Skin of body (tissue), 2 donors: Measurements from ENCODE around the gene DHRSX. TPM values are rescaled to one million over a fixed set of nuclear protein-coding genes. Genes with fewer than 3 reads are reported as not detected.
"Not testable (repeated sequence)": the region's sequence is repeated elsewhere in the genome, so short reads cannot be mapped to it uniquely, and the experiment has no call there.

Experiments used
- DNase-seq: peaks from one replicate; lab custom pipeline; 2025; lab: John Stamatoyannopoulos, UW
- total RNA-seq: library from RNA; depleted of rRNA; stranded (reverse); fragments of >200 nt; gene quantifications from one replicate; pipeline ENCODE4 v1.2.3, GENCODE V29; 2014

The DHRSX gene, protein sequence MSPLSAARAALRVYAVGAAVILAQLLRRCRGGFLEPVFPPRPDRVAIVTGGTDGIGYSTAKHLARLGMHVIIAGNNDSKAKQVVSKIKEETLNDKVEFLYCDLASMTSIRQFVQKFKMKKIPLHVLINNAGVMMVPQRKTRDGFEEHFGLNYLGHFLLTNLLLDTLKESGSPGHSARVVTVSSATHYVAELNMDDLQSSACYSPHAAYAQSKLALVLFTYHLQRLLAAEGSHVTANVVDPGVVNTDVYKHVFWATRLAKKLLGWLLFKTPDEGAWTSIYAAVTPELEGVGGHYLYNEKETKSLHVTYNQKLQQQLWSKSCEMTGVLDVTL
- 16.1 TPM for total RNA-seq

DNA sequence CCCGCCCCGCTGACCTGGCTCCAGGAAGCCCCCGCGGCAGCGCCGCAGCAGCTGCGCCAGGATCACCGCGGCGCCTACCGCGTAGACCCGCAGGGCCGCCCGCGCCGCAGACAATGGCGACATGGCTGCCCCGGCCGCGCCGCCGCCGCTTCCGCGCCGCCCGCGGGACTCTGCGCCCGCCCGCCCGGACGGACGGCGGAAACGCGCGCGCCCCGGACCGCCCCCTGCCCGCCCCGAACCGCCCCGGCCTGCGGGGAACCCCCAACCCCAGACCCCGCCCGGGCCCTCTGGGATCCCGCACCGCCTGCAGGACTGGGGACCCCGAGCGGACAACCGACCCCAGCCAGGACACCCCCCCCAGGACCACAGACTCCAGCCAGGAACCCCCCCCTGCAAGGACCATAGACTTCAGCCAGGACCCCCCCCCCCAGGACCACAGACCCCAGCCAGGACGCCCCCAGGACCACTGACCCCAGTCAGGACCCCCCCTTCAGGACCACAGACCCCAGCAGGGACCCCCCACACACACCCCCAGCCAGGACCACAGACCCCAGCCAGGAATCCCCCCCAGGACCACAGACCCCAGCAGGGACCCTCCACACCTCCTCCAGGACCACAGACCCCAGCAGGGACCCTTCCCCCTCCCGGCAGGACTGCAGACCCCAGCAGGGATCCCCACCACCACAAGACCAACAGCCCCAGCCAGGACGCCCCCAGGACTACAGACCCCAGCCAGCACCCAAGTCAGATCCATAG lies at the start of gene DHRSX, which contains the start of gene ZBED1:
Gene DHRSX (minus strand): TSS at position 174 of the 756 bp plus-strand sequence. CDS start 51 bp downstream, at position 123.
Gene ZBED1 (minus strand): TSS at position 174 of the 756 bp plus-strand sequence. CDS start 10,257 bp downstream, outside the sequence.
- DNase-seq, result no peak

DNA sequence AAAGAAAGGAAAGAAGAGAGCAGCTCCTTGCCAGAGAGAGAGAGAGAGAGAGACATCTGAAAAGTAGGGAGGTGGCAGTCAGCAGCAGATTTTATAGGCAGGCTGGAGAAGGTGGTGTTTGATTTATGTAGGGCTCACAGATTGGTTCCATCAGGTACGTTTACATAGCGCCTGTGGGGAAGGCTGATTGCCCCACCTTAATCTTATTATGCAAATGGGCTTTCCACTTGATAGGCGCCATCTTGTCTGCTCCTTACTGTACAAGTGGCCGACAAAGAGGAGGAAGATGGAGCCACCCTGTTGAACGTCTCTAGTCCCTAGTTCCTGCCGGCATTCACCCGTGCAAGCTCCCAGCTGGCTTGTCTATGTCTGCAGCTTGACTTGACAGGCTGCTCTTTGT lies 49.1 kb upstream of the DHRSX start:
- DNase-seq, result peak; percentile 11

DNA sequence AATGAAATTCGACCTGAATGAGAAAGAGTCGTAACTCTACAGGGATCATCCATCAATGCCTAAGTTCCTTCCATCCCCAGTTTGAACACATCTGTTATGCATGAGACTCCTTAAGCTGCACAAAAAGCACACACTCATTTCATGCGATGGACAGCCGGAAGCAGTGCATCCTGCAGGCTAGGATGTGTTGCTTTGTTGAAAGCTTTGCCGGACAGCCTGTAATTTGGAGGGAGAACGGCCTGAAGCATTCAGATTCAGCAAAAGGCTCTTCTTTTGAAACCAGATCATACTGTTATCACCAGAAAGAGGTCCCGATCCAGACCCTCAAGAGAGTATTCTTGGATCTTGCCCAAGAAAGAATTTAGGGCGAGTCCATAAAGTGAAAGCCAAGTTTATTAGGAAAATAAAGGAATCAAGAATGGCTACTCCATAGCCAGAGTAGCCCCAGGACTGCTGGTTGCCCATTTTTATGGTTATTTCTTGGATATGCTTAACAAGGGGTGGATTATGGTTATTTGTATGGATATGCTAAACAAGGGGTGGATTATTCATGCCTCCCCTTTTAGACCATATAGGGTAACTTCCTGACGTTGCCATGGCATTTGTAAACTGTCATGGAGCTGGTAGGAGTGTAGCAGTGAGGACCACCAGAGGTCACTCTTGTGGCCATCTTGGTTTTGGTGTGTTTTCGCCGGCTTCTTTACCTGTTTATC lies 48.1 kb upstream of the DHRSX start:
- DNase-seq, result peak; percentile 32

DNA sequence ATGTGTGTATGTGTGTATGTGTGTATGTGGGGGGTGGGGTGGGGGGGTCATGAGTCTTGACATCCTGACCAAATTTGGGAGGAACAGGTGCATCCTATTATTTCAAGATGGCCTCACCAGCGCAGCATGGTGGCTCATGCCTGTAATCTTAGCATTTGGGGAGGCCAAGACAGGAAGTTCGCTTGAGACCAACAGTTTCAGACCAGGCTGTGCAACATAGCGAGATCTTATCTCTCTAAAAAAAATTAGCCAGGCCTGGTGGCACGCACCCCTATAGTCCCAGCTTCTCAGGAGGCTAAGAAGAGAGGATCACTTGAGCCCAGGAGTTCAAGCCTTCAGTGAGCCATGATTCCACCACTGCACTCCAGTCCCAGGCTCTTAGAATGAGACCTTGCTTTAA lies 47.0 kb upstream of the DHRSX start:
- DNase-seq, result no peak

DNA sequence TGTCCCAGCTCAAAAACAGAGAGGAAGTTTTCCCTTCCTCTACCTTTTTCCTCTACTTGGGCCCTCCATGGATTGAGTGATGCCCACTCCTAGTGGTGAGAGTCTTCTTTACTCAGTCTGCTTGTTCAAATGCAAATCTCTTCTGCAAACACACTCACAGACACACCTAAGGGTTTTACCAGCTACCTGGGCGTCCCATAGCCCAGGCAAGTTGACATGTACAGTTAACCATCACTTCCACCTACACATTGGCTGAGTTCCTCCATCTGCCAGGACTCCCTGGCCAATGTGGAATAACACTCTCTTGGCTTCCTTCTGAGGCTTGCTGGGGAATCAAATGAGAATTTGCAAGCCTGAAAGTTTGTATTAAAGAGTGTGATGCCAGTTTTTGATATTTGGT lies 45.7 kb upstream of the DHRSX start:
- DNase-seq, result no peak

DNA sequence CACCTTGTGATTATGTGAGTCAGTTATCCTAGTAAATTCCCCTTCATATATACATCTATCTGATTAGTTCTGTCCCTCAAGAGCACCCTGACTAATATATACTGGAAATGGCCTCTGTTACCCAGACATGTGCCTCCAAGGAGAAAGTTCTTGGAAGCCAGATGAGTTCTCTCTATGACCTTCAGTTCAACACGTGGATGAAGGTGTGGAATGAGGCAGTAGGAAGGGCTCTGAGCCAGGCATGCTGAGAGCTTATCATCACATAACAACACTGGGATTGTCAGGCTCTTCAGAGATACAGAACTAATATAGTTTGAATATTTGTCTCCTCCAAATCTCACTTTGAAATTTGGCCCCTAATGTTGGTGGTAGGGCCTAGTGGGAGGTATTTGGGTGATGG lies 44.4 kb upstream of the DHRSX start:
- DNase-seq, result no peak

DNA sequence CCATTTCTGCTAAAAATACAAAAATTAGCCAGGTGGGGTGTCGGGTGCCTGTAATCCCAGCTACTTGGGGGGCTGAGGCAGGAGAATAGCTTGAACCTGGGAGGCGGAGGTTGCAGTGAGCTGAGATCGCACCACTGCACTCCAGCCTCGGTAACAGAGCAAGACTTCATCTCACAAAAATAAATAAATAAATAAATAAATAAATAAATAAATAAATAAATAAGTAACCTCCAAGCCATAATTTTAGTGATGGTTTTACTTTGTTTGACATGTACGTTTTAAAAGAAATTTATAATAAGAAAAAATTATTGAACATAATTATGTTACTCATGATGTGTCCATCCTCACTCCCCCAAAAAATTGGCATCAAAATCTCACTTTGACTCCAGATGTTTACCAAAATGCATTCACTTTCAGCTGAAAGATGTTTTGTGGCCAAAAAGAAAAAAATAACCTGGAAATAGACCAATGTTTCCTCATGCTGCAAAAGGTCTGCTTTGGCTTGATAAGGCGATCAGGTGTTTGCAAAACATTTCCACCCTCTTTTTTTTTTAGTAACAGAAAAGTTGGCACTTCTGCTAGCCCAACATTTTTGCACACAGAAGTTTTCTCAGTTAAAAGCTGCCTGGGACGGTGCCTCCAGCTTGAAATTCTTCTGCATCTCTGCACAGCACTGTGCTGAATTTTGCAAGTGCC lies 42.2 kb upstream of the DHRSX start:
- DNase-seq, result no peak

DNA sequence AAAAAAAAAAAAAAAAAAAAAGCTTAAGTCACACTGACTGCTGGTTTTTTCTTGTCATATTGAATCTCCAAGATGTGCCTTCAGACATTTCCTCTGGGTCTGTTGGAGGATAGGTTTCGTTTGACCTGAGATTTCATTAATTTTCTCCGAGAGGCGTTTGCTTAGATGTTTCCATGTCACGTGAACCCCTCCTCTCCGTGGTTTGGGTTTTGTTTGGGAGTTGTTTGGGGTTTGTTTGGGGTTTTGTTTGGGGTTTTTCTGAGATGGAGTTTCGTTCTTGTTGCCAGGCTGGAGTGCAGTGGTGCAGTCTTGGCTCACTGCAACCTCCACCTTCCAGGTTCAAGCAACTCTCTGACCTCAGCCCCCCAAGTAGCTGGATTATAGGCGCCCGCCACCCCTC lies 40.8 kb upstream of the DHRSX start:
- no peak for DNase-seq

DNA sequence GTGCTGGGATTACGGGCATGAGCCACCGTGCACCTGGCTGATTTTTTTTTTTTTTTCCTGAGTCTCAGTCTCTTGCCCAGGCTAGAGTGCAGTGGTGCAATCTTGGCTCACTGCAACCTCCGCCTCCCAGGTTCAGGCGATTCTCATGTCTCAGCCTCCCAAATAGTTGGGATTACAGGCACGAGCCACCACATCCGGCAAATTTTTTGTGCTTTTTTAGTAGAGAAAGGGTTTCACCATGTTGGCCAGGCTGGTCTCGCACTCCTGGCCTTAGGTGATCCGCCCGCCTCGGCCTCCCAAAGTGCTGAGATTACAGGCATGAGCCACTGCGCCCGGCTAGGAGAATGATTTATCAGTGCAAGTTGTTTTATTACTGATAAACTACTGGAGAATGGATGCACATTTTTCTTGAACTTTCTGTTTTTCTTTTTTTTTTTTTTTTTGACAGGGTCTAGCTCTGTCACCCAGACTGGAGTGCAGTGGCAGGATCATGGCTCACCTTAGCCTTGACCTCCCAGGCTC lies 39.7 kb upstream of the DHRSX start:
- no peak for DNase-seq

DNA sequence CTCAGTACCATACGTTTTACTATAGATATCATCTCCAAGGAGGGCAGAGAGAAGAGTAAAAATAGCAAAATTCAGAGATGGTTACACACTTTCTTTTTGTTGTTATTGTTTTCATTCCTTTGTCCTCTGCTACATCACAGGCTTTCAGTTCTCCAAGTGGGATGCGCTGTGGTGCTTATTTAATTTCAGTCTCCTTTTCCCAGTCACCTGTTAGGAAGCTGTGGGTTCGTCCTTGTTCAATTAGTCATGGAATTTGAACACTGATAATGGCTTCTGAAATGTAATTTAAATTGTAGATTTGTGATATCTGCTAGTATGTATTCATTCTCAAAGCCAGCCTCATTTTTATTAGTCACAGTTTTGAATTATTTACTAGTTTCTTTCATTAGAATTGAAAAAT lies 38.8 kb upstream of the DHRSX start:
- DNase-seq, result no peak

DNA sequence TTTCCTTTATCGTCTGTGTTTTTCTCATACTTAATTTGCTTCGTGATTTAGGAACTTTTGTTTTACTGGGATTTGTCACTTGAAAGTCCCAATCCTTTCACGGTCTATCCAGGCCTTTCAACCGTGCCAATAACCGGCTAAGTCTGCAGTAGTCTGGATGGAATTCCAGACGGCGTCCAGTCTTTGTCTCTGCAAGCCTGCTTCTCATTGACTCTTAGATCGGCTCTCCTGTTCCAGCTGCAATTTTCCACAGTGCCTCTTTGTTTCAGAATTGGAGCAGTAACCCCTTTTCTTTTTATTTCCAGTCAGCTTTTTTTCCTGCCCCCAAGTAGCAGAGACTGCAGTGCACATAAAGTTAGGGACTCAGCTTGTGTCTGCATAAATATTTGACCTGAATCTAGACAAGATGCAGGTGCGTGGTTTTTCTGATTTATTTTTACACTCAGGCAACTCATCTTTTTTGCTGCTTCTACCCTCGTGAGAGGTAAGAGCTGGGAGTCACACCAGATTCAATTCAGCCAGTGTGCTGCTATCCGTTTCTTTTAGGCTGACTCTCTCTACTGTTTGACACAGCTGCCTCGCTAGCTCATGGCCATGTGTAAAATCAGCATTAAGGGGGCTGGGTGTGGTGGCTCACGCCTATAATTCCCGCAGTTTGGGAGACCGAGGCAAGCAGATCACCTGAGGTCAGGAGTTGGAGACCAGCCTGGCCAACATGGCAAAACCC lies 37.4 kb upstream of the DHRSX start:
- DNase-seq, result peak; percentile 28

DNA sequence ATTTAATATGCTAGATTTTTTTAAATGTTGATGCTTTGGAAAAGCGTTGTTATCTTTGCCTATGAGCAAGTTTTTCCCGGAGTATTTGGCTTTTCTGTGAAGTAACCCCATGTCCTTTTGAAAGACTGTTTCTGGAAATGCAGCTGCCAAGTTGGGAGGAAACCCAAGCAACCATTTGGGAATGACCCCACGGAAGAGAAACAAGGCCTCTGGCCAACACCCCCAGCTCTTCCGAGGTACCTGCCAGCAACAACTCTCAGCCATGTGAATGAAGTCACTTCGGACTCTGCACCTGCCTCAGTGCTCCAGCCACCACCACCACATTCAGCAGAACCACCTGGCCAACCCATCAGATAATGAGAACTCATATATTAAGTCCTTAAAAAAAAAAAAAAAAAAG lies 36.2 kb upstream of the DHRSX start:
- no peak for DNase-seq

DNA sequence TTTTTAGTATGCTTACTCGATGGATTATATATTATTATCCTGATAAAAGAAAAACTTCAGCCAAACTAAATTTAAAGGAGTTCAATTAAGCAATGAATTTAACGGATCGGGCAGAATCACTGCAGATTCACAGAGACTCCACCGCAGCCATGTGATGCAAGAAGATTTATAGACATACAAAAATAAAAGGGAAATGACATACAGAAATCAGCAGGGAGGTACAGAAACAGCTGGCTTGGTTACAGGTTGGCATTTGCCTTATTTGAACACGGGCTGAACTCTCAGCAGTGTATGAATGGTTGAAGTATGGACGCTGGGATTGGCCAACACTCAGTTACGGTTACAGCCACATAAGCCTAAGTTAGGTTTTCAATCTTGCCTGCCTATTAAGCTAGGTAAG lies 35.4 kb upstream of the DHRSX start:
- no peak for DNase-seq

DNA sequence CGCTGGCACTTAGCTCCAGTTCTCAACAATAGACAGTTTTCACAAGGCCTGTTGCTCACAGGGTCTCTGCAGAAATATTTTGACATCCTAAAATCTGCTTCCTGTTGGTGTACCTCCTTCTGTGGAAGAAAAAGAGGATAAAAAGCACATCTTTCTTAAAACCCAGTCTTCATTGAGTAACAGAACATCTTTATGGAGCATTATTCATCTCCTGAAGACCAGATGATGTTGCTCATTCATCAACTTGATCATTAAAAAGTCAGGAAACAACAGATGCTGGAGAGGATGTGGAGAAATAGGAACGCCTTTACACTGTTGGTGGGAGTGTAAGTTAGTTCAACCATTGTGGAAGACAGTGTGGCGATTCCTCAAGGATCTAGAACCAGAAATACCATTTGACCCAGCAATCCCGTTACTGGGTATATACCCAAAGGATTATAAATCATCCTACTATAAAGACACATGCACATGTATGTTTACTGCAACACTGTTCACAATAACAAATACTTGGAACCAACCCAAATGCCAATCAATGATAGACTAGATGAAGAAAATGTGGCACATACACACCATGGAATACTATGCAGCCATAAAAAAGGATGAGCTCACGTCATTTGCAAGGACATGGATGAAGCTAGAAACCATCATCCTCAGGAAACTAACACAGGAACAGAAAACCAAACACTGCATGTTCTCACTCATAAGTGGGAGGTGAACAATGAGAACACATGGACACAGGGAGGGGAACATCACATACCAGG lies 33.7 kb upstream of the DHRSX start:
- DNase-seq, result not testable (repeated sequence)

DNA sequence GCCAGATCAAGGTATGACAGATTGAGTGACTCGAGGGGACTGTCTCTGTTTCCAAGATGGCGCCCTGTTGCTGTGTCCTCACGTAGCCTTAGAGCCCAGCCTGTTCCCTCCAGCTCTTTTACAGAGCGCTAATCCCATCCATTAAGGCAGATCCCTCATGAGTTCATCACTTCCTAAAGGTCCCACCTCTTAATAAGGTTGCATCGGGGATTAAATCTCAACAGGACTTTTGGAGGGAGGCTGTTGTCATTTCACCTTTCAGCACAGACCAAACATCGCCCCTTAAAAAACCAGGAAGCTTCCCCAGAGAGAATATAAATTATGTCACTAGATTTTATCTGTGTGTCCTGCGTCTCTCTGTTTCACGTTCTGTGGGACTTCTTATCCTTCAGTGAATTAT lies 32.6 kb upstream of the DHRSX start:
- no peak for DNase-seq

DNA sequence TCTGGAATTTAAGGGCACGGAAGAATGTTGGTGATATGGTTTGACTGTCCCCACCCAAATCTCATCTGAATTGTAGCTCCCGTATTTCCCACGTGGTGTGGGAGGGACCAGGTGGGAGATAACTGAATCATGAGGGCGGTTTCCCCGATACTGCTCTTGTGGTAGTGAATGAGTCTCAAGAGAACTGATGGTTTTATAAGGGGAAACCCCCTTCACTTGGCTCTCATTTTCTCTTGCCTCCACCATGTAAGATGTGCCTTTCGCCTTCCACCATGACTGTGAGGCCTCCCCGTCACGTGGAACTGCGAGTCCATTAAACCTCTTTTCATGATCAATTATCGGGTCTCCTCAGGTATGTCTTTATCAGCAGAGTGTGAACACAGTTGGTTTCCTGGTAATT lies 25.6 kb upstream of the DHRSX start:
- DNase-seq, result no peak

DNA sequence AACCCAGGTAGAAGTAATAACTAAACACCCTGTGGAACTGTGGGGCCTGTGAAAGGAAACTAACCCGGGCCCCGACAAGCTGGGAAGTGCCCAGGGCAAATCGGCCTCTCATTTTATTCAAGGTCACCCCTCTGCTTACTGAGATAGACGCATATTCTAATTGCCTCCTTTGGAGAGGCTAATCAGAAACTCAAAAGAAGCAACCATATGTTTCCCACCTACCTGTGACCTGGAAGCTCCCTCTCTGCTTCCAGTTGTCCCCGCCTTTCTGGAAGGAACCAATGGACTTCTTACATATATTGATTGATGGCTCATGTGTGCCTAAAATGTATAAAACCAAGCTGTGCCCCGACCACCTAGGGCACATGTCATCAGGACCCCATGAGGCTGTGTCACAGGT lies 23.1 kb upstream of the DHRSX start:
- no peak for DNase-seq

DNA sequence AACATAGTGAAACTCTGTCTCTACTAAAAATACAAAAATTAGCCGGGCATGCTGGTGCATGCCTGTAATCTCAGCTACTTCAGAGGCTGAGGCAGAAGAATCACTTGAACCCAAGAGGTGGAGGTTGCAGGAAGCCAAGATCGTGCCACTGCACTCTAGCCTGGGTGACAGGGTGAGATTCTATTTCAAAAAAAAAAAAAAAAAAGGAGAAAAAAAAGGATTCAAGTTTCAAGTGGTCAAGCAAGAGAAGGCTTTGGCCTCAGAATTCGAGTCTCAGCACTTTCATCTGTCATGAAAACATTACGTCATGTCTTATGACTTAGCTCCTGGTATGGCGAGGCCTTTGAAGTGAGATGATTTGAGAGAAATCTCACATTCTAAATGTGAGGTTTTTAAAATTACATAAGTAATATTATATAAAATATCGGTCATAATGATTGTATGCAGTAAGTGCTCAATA lies 21.2 kb upstream of the DHRSX start:
- no peak for DNase-seq

DNA sequence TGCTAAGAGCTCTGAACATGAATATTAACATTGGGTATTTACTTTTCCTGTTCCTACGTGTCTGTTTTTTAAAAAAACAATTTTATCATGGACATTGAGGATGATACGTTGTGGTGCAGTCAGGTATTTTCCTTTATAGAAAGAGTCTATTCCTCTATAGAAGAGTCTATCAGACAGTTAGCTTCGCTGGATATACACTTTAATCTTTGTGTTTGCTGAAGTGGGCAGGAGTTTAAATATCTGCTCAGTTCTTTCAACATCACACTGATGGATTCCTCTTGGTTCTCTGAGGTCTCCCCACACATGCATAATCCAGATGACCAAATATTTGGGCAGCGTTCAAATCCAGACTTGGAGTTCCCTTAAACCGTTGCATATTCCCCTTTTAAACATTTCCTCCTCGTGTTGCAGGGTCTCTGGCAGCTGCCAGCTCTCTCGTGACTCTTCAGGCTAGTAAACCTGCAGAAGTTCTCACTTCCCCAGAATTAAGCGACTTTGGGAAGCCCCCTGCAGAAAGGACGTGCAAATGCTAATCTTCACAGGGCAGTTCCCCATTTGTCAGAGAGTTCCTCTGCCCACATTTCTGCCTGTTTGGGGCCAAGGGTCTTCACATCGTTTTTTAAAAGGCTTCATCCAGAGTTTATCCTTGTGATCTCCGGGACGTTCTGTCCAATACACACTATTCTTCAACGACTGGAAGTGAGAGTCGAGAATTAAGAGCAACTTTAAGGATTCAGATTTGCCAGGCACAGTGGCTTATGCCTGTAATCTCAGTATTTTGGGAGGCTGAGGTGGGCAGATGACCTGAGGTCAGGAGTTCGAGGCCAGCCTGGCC lies 20.5 kb upstream of the DHRSX start:
- no peak for DNase-seq
